Uterus (tissue), 4 donors: ENCODE measurements around the gene RREB1. TPM values are rescaled to one million over a fixed set of nuclear protein-coding genes. Genes with fewer than 3 reads are reported as not detected.

ENCODE experiments used
- DNase-seq, 2 donors: peaks; one replicate each; pipeline ENCODE4 v3.0.0-alpha.2; 2019 to 2020
- H3K27ac ChIP-seq, 2 donors: fragments of 200-600 bp; sonication (generic); 1 replicate in 1 of 2; 2 replicates in 1 of 2; pipeline ENCODE4 v1.5.1; 2016 to 2018
- H3K27me3 ChIP-seq, 2 donors: fragments of 200-600 bp; sonication (generic); one replicate each; pipeline ENCODE4 v1.5.1; 2018 to 2019; ENCODE audit warnings: control low read depth in 1 of 2
- H3K36me3 ChIP-seq, 2 donors: fragments of 200-600 bp; sonication (generic); one replicate each; pipeline ENCODE4 v1.5.1; 2019; ENCODE audit warnings: control low read depth in 1 of 2
- H3K4me1 ChIP-seq, 2 donors: fragments of 200-600 bp; sonication (generic); one replicate each; pipeline ENCODE4 v1.5.1; 2018 to 2019; ENCODE audit warnings: control low read depth in 1 of 2
- H3K4me3 ChIP-seq, 2 donors: fragments of 200-600 bp; sonication (generic); 1 replicate in 1 of 2; 2 replicates in 1 of 2; pipeline ENCODE4 v1.5.1; 2018 to 2019; ENCODE audit warnings: mild to moderate bottlenecking in 1 of 2
- H3K9me3 ChIP-seq, 2 donors: fragments of 200-600 bp; sonication (generic); one replicate each; pipeline ENCODE4 v1.5.1; 2019; ENCODE audit warnings: control low read depth in 1 of 2
- POLR2A ChIP-seq, 2 donors: fragments of 450-650 bp; IDR thresholded peaks; one replicate each; pipeline ENCODE4 v1.6.1; 2016; ENCODE audit warnings: antibody characterized with exemption in 2 of 2, mild to moderate bottlenecking in 1 of 2, moderate library complexity in 1 of 2
- intact Hi-C: fragments of 100-400 bp; cut with DNase I; formaldehyde crosslinking; loops from one replicate; pipeline ENCODE4 v1.15.1; 2023; ENCODE audit warnings: low total_unique reads
- total RNA-seq, 4 donors: library from RNA; depleted of rRNA in 3 of 4; stranded (reverse); fragments of >200 nt in 3 of 4; gene quantifications; one replicate each; pipeline versions ENCODE4 v1.1.0 to v1.2.4, GENCODE V29; 2014 to 2023
- TF ChIP-seq, protein P1 (sequence below), 4 experiments: fragments of 200-600 bp in 2 of 4; fragments of 450-650 bp in 2 of 4; sonication (generic) in 2 of 4; IDR thresholded peaks; one replicate each; pipeline ENCODE4 v1.5.1; 2016 to 2019; ENCODE audit warnings: antibody characterized with exemption in 4 of 4, mild to moderate bottlenecking in 2 of 4, moderate library complexity in 1 of 4
- donor health status: DM: yes; HTN: yes; CAD: no.

The RREB1 gene
- total RNA-seq, 4 donors from 2014 or later, result 15.1 to 65.9 (median 22.7) TPM

DNA sequence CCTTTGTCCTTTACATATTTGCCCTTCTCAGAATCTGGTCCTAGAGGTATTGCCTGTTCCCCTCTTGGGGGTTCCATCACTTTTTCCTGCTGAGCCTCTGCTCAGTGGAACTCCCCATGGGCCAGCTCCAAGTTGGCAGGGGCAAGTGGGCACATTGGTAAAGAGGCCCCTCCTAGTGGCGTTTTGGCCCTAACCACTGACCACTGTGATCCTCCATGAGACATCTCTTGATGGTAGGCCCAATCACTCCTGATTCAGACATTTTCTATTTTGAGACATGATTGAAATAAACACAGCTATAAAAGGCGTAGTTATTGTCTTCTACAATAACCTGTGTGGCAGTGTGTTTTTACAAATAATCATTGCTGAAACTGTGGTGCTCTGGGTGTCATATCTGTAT, 83.0 kb downstream of the RREB1 start:
- no peak overlapping the region for H3K4me3 ChIP-seq
- TF ChIP-seq POLR2A (IDR thresholded peaks at IDR 0.05), result no peak
- TF ChIP-seq, protein P1, sequence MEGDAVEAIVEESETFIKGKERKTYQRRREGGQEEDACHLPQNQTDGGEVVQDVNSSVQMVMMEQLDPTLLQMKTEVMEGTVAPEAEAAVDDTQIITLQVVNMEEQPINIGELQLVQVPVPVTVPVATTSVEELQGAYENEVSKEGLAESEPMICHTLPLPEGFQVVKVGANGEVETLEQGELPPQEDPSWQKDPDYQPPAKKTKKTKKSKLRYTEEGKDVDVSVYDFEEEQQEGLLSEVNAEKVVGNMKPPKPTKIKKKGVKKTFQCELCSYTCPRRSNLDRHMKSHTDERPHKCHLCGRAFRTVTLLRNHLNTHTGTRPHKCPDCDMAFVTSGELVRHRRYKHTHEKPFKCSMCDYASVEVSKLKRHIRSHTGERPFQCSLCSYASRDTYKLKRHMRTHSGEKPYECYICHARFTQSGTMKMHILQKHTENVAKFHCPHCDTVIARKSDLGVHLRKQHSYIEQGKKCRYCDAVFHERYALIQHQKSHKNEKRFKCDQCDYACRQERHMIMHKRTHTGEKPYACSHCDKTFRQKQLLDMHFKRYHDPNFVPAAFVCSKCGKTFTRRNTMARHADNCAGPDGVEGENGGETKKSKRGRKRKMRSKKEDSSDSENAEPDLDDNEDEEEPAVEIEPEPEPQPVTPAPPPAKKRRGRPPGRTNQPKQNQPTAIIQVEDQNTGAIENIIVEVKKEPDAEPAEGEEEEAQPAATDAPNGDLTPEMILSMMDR (IDR thresholded peaks at IDR 0.05), result no peak
- no peak for DNase-seq
- no peak overlapping the region for H3K27ac ChIP-seq
- H3K4me1 ChIP-seq, result no peaks in the 10 kb centered on the region
- no peaks in the 10 kb centered on the region for H3K36me3 ChIP-seq
- no peaks in the 10 kb centered on the region for H3K9me3 ChIP-seq
- H3K27me3 ChIP-seq, result no peaks in the 10 kb centered on the region
- intact Hi-C loops, result no loop called here

DNA sequence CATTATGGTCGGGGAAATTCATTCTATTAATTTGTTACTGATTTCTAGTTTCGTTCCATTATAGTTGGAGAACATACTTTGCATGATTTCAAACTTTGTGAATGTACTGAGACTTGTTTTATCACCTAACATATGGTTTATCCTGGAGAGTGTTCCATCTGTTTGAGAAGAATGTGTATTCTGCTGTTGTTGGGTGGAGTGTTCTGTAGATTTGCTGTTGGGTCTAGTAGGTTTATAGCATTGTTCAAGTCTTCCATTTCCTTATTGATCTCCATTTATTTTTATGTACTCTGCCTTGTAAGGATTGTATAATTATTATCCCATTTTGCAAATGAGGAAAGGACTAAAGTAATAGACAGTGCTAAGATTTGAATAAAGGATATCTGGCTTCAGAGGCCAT, 85.4 kb downstream of the RREB1 start:
- Histone ChIP-seq H3K36me3 (no peaks in the 10 kb centered on the region), H3K4me1 (no peaks in the 10 kb centered on the region), H3K27me3 (no peaks in the 10 kb centered on the region), H3K4me3 (no peak overlapping the region), H3K27ac (no peak overlapping the region), H3K9me3 (no peaks in the 10 kb centered on the region)
- no peak for TF ChIP-seq POLR2A (IDR thresholded peaks at IDR 0.05)
- TF ChIP-seq, protein P1 (IDR thresholded peaks at IDR 0.05), result no peak
- intact Hi-C loops, result no loop called here
- no peak for DNase-seq

DNA sequence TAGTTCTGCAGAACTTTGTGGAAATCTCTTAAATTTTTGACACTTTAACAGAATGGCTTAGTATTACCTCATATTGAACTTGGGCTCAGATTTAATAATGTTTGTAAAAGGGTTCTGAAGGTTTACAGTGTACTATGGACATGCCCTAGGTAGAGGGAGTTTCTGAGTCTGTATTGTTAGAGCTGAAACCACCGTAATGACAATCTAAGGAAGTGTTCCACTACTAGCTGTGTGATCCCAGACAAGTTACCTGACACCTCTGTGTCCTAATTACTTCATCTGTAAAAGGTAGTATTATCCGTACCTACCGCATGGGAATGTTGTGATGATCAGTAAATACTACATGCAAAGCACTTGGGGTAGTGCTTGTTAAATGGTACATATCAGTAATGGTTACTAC, 86.9 kb downstream of the RREB1 start:
- H3K9me3 ChIP-seq, result no peaks in the 10 kb centered on the region

DNA sequence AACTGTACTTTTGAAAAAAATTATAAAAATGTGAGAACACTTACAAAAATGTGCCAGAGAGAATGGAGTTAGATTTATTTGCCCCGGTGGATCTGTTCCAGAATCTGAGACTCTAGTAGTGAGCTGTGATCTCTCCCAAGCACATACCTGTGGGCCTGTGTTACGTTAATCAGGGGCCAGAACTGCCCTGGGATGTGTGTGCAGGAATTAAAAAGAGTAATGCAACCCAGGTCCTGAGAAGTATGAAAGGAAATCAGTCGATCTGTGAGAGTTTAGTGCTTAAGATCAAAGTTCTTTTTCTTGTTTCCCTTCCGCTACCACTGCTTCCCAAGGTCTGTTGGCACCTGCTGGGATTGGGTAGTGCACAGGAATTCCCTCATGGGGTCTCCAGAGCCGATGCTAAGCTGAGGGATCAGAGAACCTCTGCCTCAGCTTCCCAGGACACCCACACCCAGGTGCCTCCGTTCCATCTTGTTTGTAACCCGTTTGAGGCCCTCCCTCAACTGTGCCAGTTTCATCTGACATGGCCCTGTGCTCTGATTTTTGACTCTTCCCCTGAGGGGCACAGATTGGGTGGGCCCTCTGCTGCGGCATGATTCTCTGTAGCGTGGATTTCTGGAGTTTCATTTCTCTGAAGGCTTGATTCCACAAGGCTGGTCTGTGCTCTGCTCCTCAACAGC, 87.7 kb downstream of the RREB1 start:
- intact Hi-C loops, result no loop called here
- Histone ChIP-seq H3K27ac (no peak overlapping the region), H3K4me1 (no peaks in the 10 kb centered on the region), H3K27me3 (no peaks in the 10 kb centered on the region), H3K9me3 (no peaks in the 10 kb centered on the region), H3K4me3 (no peak overlapping the region), H3K36me3 (no peaks in the 10 kb centered on the region)
- TF ChIP-seq, protein P1 (IDR thresholded peaks at IDR 0.05), result no peak
- TF ChIP-seq POLR2A (IDR thresholded peaks at IDR 0.05), result no peak
- DNase-seq, result no peak

More for the DNA sequence above, 86.9 kb downstream of the RREB1 start:
- H3K4me1 ChIP-seq, result no peaks in the 10 kb centered on the region
- no peaks in the 10 kb centered on the region for H3K27me3 ChIP-seq
- TF ChIP-seq, protein P1 (IDR thresholded peaks at IDR 0.05), result no peak
- no peak for TF ChIP-seq POLR2A (IDR thresholded peaks at IDR 0.05)
- no peak overlapping the region for H3K4me3 ChIP-seq
- no peak overlapping the region for H3K27ac ChIP-seq
- intact Hi-C loops, result no loop called here
- no peaks in the 10 kb centered on the region for H3K36me3 ChIP-seq
- no peak for DNase-seq

DNA sequence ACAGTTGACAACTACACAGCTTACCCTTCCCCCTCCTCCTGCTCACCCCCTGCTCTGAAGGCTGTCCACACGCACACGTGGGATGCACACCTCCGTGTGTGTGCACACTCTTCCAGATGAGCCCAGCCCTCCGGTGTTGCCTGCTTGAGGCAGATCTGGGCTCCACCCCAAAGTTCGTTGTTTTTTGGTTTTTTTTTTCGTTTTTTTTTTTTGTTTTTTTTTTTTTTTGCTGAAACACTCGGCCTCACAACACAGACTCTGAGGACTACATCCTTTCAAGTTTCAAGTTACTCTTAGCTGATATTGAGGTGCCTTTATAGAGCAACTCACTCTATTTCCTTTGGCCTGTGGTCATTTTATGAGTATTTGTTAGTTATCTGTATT, 88.2 kb downstream of the RREB1 start:
- Histone ChIP-seq H3K4me1 (no peaks in the 10 kb centered on the region), H3K27me3 (no peaks in the 10 kb centered on the region), H3K9me3 (no peaks in the 10 kb centered on the region), H3K36me3 (no peaks in the 10 kb centered on the region), H3K4me3 (no peak overlapping the region), H3K27ac (no peak overlapping the region)
- DNase-seq, result no peak
- TF ChIP-seq POLR2A (IDR thresholded peaks at IDR 0.05), result no peak
- TF ChIP-seq, protein P1 (IDR thresholded peaks at IDR 0.05), result no peak
- intact Hi-C loops, result no loop called here
